ENCODE results near the gene ZXDB.
"Not testable (repeated sequence)": the region's sequence is repeated elsewhere in the genome, so short reads cannot be mapped to it uniquely, and the experiment has no call there.

ZXDB gene

DNA sequence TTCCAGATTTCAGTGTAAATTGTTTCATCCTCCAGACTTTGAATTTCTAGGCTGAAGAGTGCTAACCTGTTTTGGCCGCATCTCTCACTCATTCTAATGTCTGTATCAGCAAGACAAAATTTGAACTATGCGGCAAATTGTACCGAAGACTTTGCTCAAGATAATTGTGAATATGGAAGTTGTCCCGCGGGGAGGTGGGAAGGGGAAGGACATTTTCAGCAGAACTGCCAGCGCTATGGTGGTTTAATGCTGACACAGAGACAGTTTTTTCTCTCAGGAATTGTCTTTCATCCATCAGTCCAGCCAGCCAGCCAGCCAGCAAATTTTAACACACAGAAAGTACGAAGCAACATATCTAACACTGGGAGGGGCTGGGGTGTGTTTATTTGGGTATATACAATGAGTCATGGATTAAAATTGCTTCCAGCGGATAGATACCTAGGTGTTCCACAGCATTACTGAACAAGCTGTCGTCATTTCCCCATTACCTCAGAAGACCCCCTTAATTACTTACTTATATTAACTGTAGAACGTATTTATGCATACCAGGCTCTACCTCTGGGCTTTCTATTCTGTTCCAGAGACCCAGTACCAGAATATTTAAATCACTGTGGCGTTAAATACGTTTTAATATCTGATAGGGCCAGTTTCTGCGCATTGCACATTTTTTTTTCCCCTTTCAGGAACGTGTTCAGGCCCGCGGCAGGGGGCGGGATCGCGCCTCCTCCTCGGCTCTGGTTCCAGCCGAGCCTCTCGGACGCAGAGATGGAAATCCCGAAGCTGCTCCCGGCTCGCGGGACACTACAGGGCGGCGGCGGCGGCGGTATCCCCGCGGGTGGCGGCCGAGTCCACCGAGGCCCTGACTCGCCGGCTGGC, at the start of gene ZXDB:
Gene ZXDB (plus strand): TSS at position 728 of the 876 bp plus-strand sequence. CDS start 38 bp downstream, at position 766.
- H3K4me3 ChIP-seq (ENCODE audit: low read depth, low read length) = peak within 1 kb of the TSS; percentile 57

DNA sequence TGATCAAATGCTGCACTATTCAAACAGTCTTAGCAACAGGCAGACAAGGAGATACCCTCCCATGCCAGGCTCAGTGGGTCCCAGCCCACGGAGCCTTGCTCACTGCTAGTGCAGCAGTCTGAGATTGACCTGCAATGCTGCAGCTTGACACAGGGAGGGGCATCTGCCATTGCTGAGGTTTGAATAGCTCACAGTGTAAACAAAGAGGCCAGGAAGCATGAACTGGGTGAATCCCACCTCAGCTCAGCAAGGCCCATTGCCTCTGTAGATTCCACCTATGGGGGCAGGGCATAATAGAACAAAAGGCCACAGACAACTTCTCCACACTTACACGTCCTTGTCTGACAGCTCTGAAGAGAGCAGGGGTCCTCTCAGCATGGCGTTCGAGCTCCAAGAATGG, 26.6 kb upstream of the ZXDB start:
- no peak overlapping the region for H3K4me3 ChIP-seq (ENCODE audit: low read depth, low read length)
- TF ChIP-seq, protein P1, sequence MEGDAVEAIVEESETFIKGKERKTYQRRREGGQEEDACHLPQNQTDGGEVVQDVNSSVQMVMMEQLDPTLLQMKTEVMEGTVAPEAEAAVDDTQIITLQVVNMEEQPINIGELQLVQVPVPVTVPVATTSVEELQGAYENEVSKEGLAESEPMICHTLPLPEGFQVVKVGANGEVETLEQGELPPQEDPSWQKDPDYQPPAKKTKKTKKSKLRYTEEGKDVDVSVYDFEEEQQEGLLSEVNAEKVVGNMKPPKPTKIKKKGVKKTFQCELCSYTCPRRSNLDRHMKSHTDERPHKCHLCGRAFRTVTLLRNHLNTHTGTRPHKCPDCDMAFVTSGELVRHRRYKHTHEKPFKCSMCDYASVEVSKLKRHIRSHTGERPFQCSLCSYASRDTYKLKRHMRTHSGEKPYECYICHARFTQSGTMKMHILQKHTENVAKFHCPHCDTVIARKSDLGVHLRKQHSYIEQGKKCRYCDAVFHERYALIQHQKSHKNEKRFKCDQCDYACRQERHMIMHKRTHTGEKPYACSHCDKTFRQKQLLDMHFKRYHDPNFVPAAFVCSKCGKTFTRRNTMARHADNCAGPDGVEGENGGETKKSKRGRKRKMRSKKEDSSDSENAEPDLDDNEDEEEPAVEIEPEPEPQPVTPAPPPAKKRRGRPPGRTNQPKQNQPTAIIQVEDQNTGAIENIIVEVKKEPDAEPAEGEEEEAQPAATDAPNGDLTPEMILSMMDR (IDR thresholded peaks at IDR 0.05; ENCODE audit: borderline replicate concordance, insufficient read depth, low read depth, low read length) = no peak

GRCh38 chrX:57573754-57574153, 18.1 kb upstream of the ZXDB start:
- TF ChIP-seq, protein P1 (IDR thresholded peaks at IDR 0.05; ENCODE audit: borderline replicate concordance, insufficient read depth, low read depth, low read length) = peak; percentile 40; the same call in 1 of the 2 replicates
- no peak overlapping the region for H3K4me3 ChIP-seq (ENCODE audit: low read depth, low read length)

DNA sequence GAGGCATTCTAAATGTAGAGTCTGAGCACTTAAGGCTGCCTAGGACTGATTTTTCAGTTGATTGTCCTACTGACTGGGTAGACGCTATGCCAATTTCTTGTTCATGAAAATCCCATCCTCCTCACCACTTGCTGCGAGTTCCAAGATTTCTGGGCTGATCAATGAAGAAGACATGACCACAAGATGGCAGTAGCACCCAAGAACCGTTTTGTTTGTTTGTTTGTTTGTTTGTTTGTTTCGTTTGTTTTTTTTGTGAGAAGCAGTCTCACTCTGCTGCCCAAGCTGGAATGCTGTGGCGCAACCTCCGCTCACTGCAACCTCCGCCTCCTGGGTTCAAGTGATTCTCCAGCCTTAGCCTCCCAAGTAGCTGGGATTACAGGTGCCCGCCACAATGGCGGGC, 8.9 kb upstream of the ZXDB start:
- TF ChIP-seq, protein P1 (IDR thresholded peaks at IDR 0.05; ENCODE audit: borderline replicate concordance, insufficient read depth, low read depth, low read length) = peak; percentile 28; the same call in 1 of the 2 replicates
- not testable (repeated sequence) for H3K4me3 ChIP-seq (ENCODE audit: low read depth, low read length)

- TF ChIP-seq, protein P1 (IDR thresholded peaks at IDR 0.05; ENCODE audit: borderline replicate concordance, insufficient read depth, low read depth, low read length) = no peak
- no peak overlapping the region for H3K4me3 ChIP-seq (ENCODE audit: low read depth, low read length)
Measured at GRCh38 chrX:57583477-57583876, 8.3 kb upstream of the ZXDB start.

DNA sequence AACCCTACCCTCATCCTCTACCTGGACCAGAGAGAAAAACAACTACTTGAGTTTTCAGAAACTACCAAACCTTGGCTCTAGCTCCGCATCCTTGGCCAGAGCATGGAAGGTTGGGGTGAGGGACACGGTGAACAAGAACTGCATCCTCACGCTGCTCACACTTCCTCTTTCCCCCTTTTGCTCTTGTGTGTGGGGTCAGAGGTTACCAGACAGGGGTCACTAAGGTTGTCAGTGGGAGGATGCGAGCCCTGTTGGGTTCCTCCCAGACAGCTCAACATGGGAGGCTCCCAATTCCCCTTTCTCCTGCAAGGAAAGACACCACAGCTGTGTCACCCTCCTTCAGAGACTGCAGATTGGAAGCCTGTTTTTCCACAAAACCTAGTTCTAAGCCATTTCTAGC, 5.5 kb upstream of the ZXDB start:
- H3K4me3 ChIP-seq (ENCODE audit: low read depth, low read length) = no peak overlapping the region
- TF ChIP-seq, protein P1 (IDR thresholded peaks at IDR 0.05; ENCODE audit: borderline replicate concordance, insufficient read depth, low read depth, low read length) = no peak

DNA sequence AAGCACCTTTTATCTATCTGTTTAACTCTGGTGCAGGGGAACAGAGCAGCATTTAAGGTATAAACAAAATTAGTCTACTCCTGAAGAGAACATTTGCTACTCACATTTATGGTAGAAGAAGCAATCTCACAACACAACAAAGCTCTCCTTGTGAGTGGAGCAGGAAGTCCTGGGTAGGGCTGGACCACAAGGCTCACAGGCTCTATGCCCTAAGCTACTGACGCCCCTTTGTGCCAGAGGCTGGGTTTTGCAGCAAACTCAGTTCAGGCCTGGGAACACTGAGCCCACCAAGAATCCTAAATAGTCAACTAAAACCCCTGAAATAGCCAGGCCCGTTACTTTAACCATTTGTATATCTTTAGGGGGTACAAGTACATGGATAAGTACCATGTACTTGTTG, 4.7 kb upstream of the ZXDB start:
- no peak overlapping the region for H3K4me3 ChIP-seq (ENCODE audit: low read depth, low read length)
- TF ChIP-seq, protein P1 (IDR thresholded peaks at IDR 0.05; ENCODE audit: borderline replicate concordance, insufficient read depth, low read depth, low read length) = no peak

All from GM12875 (cell line).